Peyer's patch (tissue), 4 donors: ENCODE data around the gene C20orf96.
"Not testable (repeated sequence)": the region's sequence is repeated elsewhere in the genome, so short reads cannot be mapped to it uniquely, and the experiment has no call there.

Experiments
- POLR2A ChIP-seq, 2 donors: fragments of 450-650 bp; IDR thresholded peaks; one replicate each; pipeline ENCODE4 v1.5.1; 2017; ENCODE audit warnings: antibody characterized with exemption in 2 of 2, mild to moderate bottlenecking in 2 of 2, moderate library complexity in 2 of 2
- TF ChIP-seq, protein P1 (sequence below), 6 experiments: fragments of 450-650 bp in 4 of 6; fragments of 200-600 bp in 2 of 6; sonication (generic) in 1 of 6; IDR thresholded peaks; one replicate each; pipeline ENCODE4 v1.5.1; 2017 to 2019; ENCODE audit warnings: antibody characterized with exemption in 6 of 6, mild to moderate bottlenecking in 3 of 6, moderate library complexity in 1 of 6

DNA sequence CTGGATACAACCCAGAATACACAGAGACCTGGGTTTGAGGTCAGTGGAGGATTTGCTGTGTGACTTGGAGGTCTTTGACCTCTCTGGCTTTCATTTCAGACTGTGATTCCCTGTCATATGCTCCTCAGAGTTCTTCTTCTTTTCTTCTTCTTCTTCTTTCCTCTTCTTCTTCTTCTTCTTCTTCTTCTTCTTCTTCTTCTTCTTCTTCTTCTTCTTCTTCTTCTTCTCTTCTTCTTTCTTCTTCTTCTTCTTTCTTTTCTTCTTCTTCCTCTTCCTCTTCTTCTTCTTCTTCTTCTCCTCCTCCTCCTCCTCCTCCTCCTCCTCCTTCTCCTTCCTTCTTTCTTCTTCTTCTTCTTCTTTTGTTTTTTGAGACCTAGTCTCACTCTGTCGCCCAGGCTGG is 45.5 kb upstream of the C20orf96 start:
- TF ChIP-seq, protein P1, sequence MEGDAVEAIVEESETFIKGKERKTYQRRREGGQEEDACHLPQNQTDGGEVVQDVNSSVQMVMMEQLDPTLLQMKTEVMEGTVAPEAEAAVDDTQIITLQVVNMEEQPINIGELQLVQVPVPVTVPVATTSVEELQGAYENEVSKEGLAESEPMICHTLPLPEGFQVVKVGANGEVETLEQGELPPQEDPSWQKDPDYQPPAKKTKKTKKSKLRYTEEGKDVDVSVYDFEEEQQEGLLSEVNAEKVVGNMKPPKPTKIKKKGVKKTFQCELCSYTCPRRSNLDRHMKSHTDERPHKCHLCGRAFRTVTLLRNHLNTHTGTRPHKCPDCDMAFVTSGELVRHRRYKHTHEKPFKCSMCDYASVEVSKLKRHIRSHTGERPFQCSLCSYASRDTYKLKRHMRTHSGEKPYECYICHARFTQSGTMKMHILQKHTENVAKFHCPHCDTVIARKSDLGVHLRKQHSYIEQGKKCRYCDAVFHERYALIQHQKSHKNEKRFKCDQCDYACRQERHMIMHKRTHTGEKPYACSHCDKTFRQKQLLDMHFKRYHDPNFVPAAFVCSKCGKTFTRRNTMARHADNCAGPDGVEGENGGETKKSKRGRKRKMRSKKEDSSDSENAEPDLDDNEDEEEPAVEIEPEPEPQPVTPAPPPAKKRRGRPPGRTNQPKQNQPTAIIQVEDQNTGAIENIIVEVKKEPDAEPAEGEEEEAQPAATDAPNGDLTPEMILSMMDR (IDR thresholded peaks at IDR 0.05), result not testable (repeated sequence)
- not testable (repeated sequence) for TF ChIP-seq POLR2A (IDR thresholded peaks at IDR 0.05)
